Colonic mucosa (tissue), 4 donors: ENCODE measurements around the gene SIPA1L3. TPM values are rescaled to one million over a fixed set of nuclear protein-coding genes. Genes with fewer than 3 reads are reported as not detected.
A peak's percentile ranks its signal among the peaks of the same experiment; 100 is the strongest.

Experiments
- DNase-seq: peaks from one replicate; pipeline ENCODE4 v3.0.0-alpha.2; 2020
- H3K27ac ChIP-seq: fragments of 200-600 bp; one replicate; pipeline ENCODE4 v1.8.0; 2021
- H3K27me3 ChIP-seq: fragments of 200-600 bp; one replicate; pipeline ENCODE4 v1.8.0; 2021
- H3K36me3 ChIP-seq: fragments of 200-600 bp; one replicate; pipeline ENCODE4 v1.8.0; 2021
- H3K4me1 ChIP-seq: fragments of 200-600 bp; one replicate; pipeline ENCODE4 v1.8.0; 2021; ENCODE audit warnings: mild to moderate bottlenecking
- H3K4me3 ChIP-seq: fragments of 200-600 bp; one replicate; pipeline ENCODE4 v1.8.0; 2021
- H3K9ac ChIP-seq, 2 donors: one replicate each; pipeline ENCODE4 v1.7.0; 2013; ENCODE audit warnings: control low read depth in 2 of 2, low read depth in 2 of 2, low read length in 2 of 2
- H3K9me3 ChIP-seq: fragments of 200-600 bp; one replicate; pipeline ENCODE4 v1.8.0; 2021
- CTCF ChIP-seq: fragments of 200-600 bp; IDR thresholded peaks from one replicate; pipeline ENCODE4 v1.8.0; 2022; ENCODE audit warnings: antibody characterized with exemption, mild to moderate bottlenecking
- intact Hi-C: fragments of 100-400 bp; cut with DNase I; formaldehyde crosslinking; loops from one replicate; pipeline ENCODE4 v1.14.1; 2022
- total RNA-seq, 2 donors: library from RNA; stranded (reverse); fragmentation: NEBNext Ultra II Directional in 1 of 2; extraction: Animal tissue kit (Norgen Biotek cat#: 25700) in 1 of 2; gene quantifications; one replicate each; pipeline ENCODE4 v1.2.1, GENCODE V29; 2021
- donor health status: healthy.
- donor health status: DM: no; HTN: no; CAD: no.
- donor health status: DM: no; HTN: no; CAD: no.

Gene SIPA1L3
- total RNA-seq, 2 donors from 2014 or later, result 98.6 to 113 TPM

DNA sequence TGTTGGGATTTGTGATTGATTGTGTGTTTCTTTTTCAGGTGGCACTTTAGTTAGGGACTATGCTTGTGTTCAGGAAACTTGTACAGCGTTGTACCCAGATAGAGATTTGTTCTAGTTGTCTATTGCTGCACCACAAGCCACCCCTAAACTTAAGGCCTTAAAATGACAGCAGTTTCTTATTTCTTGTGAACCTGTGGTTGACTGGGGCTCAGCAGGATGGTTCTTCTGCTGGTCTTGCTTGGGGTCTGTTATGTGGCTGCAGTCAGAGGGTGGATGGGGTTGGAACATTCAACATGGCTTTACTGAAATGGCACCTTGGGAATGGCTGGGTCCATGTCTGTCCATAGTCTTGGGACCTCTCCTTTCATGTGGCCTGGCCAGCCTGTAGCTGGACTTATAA is 28.3 kb downstream of the SIPA1L3 start:
- H3K9me3 ChIP-seq, result no peaks in the 10 kb centered on the region
- peak overlapping the region; percentile 44 for H3K27ac ChIP-seq
- H3K9ac ChIP-seq, result peak overlapping the region in 1 of 2 donors; percentile 66
- intact Hi-C loops, result no loop called here
- H3K4me1 ChIP-seq, result peaks cover 19% of the 10 kb centered on the region
- H3K36me3 ChIP-seq, result no peaks in the 10 kb centered on the region
- TF ChIP-seq CTCF, result no peak
- DNase-seq, result no peak
- H3K4me3 ChIP-seq, result no peak overlapping the region
- no peaks in the 10 kb centered on the region for H3K27me3 ChIP-seq

DNA sequence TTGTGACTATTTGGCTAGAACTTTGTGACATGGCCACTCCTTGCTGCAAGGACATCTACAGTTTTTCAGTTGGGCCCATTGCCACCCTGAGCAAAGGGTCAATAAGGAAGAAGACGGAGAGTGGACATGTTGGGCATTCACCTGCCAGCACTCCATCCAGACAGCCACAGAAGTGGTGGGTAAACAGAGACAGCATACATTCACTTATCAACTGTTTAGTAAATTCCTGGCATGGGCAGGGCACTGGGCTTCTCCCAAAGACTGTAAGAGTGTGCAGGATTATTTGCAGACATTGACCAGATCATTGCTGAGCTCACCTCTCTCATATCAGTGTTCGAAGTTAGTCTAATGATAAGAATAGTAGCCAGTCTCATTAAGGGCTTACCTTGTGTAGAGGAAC is 29.2 kb downstream of the SIPA1L3 start:
- Histone ChIP-seq H3K36me3 (no peaks in the 10 kb centered on the region), H3K4me1 (peaks cover 13% of the 10 kb centered on the region), H3K27me3 (no peaks in the 10 kb centered on the region), H3K27ac (peak overlapping the region; percentile 44), H3K9me3 (no peaks in the 10 kb centered on the region), H3K9ac (peak overlapping the region in 1 of 2 donors; percentile 66), H3K4me3 (no peak overlapping the region)
- TF ChIP-seq CTCF, result no peak
- intact Hi-C loops, result no loop called here
- DNase-seq, result peak; percentile 71

- TF ChIP-seq CTCF, result no peak
- H3K4me3 ChIP-seq, result no peak overlapping the region
- intact Hi-C loops, result no loop called here
- no peaks in the 10 kb centered on the region for H3K36me3 ChIP-seq
- H3K27me3 ChIP-seq, result no peaks in the 10 kb centered on the region
- no peaks in the 10 kb centered on the region for H3K9me3 ChIP-seq
- peaks cover 10% of the 10 kb centered on the region for H3K4me1 ChIP-seq
- DNase-seq, result no peak
- peak overlapping the region; percentile 44 for H3K27ac ChIP-seq
- peak overlapping the region in 1 of 2 donors; percentile 66 for H3K9ac ChIP-seq
Observed at GRCh38 chr19:37936886-37937285, 29.9 kb downstream of the SIPA1L3 start.

DNA sequence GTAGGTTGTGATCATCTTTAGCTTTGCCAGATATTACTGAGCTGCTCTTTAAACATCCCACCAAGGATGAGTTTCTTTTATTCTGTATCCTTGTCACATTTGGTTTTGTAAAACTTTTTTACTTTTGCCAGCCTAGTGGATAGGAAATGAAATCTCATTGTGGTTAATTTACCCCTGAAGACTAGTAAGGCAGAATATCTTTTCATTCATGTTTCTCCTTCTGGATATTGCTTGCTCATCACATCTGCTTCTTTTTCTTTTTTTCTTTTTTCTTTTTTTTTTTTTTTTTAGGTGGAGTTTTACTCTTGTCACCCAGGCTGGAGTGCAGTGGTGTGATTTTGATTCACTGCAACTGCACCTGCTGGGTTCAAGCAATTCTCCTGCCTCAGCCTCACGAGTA is 31.3 kb downstream of the SIPA1L3 start:
- DNase-seq, result no peak
- Histone ChIP-seq H3K27me3 (no peaks in the 10 kb centered on the region), H3K4me3 (no peak overlapping the region), H3K27ac (no peak overlapping the region), H3K9me3 (no peaks in the 10 kb centered on the region), H3K4me1 (peaks cover 10% of the 10 kb centered on the region), H3K36me3 (no peaks in the 10 kb centered on the region), H3K9ac (no peak overlapping the region)
- intact Hi-C loops, result no loop called here
- TF ChIP-seq CTCF, result no peak

GRCh38 chr19:37941782-37942515 is 34.9 kb downstream of the SIPA1L3 start:
- Histone ChIP-seq H3K27me3 (no peaks in the 10 kb centered on the region), H3K4me1 (peaks cover 4% of the 10 kb centered on the region), H3K4me3 (no peak overlapping the region), H3K27ac (peak overlapping the region; percentile 70), H3K9ac (peak overlapping the region in 1 of 2 donors; percentile 69), H3K36me3 (no peaks in the 10 kb centered on the region), H3K9me3 (no peaks in the 10 kb centered on the region)
- intact Hi-C loops, result no loop called here
- no peak for DNase-seq
- TF ChIP-seq CTCF, result no peak
